GM18502 (cell line): ENCODE measurements around the gene BAIAP2.

ENCODE experiments used
- ATAC-seq: cut with Tn5 transposase; IDR thresholded peaks from one replicate; pipeline ENCODE4 v1.9.1; 2021; ENCODE audit warnings: mild to moderate bottlenecking; ENCODE audit not compliant: unreplicated experiment, poor library complexity

The BAIAP2 gene

GRCh38 chr17:81082177-81083073, 47.5 kb downstream of the BAIAP2 start:
- ATAC-seq = no peak

- no peak for ATAC-seq
Measured at GRCh38 chr17:81083125-81083765, 48.3 kb downstream of the BAIAP2 start.

GRCh38 chr17:81084680-81085419, 49.9 kb downstream of the BAIAP2 start:
- ATAC-seq = no peak

DNA sequence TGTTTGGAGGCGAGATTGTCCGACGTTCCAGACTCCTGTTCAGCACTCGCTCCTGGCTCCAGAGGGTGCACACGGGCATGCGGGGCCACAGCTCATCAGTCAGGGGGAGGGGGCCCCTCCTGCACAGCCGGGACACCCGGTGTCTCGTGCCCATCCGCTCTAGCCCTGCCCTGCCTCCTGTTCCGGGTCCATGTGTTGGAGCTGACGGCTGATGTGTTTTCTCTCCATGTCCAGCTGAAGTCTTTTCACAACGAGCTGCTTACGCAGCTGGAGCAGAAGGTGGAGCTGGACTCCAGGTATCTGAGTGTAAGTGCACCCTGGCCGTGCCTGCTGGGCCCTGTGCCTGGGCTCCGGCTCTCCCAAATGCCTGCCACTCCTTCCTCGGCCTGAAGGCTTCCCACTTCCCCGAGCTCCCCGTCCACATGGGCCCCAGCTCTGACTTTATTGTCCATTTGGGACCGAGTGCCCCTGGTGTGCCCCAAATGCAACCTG, 50.5 kb downstream of the BAIAP2 start:
- ATAC-seq = no peak

DNA sequence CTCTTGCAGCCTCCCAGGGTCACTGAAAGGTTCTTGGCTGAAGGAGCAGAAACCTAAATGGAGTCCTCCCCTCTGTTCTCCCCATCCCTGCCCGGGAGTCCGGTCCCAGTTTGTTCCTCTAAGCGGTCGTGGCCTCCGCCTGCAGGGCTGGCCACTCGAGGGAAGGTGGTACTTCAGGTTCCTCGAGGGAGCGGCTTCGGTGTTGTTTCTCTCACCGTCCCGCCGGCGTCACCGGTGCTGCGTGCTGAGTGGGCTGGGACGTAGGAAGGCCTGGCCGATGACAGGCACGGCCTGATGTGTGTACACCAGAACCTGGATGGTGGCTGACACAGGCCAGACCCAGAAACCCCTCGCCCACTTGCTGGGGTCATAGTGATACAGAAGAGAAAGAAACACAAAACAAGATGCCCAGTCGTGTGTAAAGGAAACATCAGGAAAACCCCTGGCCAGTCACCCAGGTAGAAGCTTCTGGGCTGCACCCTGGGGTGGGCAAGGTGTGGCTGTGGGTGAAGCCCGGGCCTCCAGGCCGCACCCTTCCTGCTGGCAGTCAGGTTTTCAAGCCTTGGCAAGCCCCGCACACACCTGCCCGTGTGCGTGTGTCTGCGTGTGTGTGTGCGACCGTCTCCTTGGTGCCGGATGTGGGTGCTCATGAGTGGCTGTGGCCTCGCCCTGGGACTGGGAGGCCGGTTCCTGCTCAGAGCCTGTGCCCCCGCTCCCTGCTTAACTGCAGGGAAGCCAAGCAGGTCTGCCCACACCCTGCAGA, 52.0 kb downstream of the BAIAP2 start:
- ATAC-seq = no peak

- ATAC-seq = no peak
Measured at GRCh38 chr17:81090361-81091136, 55.6 kb downstream of the BAIAP2 start.

- no peak for ATAC-seq
Measured at GRCh38 chr17:81091154-81091553, 56.2 kb downstream of the BAIAP2 start.

DNA sequence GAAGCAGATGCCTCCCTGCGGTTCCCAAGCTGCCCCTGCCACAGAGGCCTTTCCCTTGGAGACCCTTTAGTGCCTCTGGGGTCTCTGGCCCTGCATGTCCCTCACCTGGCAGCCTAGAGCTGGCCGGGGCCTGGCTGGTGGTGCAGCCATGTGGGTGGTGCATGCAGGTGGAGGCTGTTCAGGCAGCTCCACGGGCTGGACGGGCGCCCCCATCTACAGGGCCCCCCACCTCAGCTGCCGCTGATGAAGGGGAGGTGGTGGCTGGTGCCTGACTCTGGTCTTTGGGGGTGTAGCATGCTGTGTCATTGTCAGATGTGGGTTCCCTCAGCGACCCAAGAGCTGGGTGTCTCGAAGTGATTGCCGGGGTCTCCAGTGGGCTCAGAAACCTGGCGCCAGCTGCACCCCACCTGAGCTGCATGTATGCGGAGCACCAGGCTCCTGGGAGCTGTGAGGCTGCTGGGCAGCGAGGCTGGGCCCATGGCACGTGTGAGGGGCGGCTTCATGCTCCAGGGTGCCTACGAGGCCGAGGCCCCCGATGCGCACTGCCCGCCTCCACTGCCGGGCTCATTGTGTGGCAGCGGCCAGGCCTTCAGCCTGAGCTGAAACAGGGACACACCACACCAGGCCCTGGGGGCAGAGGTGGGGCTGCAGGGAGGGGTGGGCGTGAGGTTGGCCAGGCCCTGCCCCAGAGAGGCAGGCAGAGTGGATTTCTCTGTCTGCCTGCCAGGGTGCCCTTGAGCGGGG, 57.0 kb downstream of the BAIAP2 start:
- no peak for ATAC-seq

DNA sequence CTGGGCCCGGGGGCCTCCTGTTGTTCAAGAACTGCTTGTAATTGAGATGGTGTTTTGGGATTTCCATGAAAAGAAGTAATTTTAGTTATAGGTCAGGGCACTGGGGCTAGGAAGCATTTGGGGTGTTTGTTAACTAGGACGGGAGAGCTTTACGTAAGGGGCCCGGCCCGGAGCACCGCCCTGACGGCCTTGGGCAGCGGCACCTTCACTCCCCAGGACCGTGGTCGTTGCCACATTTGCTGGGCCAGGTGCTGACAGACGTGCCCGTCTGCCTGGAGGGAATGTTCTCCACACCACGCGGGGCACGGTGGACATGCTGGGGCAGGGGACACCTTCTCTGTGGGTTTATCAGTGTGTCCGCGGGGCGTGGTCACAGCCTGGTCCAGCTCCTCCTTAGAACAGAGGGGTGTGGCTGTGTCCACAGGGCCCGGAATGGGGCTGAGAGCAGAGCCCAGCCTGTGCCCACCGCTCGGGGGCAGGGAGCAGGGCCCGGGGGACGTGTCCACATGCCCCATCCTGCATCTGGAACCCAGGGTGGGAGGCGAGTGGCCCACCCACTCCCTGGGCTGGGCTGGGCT, 57.7 kb downstream of the BAIAP2 start:
- ATAC-seq = no peak

DNA sequence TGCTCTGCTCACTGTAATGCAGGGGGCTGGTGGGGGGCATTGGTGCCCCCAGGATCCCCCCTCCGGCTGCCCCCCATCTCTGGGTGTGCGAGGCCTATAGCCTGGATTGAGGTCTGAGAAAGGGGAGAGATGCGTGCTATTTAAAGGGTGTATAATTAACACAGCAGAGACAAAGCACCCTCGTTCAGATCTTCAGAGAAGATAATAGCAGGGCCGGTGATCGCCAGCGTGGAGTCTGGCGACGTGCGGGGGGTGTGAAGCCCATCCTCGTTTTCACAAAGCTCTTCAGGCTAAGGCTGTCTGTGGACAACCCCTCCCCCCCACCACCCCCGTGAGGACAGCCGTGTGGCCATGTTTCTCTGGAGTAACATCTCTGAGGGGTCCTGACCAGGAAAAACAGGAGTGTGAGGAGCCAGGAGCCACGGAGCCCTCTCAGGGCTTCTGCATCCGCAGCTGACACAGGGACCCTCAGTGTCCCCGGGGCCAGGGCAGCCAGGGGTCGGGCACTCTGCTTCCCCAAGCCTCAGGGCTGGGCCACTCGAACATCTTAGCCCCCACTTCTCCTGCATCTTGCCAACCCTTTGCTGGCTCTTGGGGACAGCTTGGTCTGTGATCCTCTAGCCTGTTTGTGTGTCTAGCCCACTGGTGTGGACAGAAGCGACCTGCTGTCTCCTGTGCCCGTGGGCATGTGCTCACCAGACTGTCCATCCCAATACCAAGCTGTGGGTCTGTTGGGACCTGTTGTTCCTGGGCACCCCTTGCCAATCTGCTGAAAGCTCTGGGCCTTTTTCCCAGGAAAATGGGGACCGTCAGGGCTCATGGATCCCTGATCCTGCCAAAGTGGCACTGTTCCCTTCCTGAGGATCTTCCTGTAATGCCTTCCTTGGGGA, 58.9 kb downstream of the BAIAP2 start:
- no peak for ATAC-seq

GRCh38 chr17:81094509-81095382, 59.8 kb downstream of the BAIAP2 start:
- ATAC-seq = no peak

DNA sequence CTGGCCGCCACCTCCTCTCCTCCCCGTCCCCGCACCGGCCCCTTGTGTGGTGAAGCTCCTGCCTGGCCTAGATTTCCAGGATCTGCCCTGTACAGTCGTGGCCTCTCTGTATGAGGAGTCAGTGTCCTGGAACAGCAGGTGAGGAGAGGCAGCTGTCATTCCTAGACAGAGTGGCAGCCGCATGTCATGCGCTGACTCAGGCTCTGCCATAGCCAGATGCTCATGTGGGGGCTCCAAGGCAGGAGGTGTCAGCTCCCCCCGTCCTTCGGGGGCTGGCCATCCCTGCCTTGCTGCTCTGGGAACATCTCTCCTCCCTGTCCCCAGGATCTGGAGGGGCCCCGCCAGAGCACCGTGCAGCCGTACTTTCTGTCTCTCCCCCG, 60.4 kb downstream of the BAIAP2 start:
- ATAC-seq = no peak

GRCh38 chr17:81096741-81097133, 61.8 kb downstream of the BAIAP2 start:
- no peak for ATAC-seq

- no peak for ATAC-seq
Measured at GRCh38 chr17:81097134-81097942, 62.4 kb downstream of the BAIAP2 start.

DNA sequence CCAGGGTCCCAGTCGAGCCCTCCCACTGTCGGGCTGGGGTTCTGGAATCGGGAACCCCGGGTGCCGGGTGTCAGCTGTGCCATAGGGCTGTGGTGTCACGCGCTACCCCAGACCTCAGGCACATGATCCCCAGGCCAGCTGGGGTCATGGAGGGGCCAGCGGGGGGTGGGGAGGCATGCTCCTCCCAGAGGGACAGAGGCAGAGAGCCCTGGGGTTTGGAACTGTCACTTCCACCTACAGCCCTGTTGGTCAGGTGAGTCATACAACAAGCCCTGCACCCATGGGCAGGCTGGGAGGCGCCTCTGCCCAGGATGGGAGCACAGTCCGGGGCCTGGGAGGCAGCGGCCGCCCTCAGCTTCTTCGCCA, 63.0 kb downstream of the BAIAP2 start:
- ATAC-seq = no peak

DNA sequence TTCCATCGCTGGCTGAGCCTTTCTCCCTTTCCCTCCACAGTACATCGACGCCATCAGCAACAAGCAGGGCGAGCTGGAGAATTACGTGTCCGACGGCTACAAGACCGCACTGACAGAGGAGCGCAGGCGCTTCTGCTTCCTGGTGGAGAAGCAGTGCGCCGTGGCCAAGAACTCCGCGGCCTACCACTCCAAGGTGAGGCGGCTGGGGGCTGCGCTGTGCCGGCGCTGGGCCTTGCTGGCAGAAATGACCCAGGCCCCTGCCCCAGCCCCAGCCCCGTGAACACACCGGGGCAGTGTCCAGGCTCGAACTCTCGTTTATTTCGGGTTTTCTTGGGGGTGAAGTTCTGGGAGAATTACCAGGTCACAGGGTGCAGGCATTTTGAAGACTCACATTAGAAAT, 64.9 kb downstream of the BAIAP2 start:
- no peak for ATAC-seq
